Astrocyte of the cerebellum (primary cell): ENCODE results near the gene SFXN1.

Source experiments
- DNase-seq: peaks from one replicate; pipeline ENCODE4 v3.0.0-alpha.2; 2011; ENCODE audit warnings: low read depth
- H3K4me3 ChIP-seq: 2 replicates; pipeline ENCODE4 v1.5.1; 2011; ENCODE audit warnings: mild to moderate bottlenecking, low read depth, low read length, moderate library complexity
- in situ Hi-C: cut with HindIII; loops from 2 replicates; pipeline ENCODE4 v1.10.0; 2017; ENCODE audit warnings: low sequenced_read_pairs
- TF ChIP-seq, protein P1 (sequence below): IDR thresholded peaks from 2 replicates; pipeline ENCODE4 v1.5.1; 2012; ENCODE audit warnings: low read length, low read depth, moderate library complexity, mild to moderate bottlenecking; ENCODE audit errors: missing control alignments

Gene SFXN1, protein sequence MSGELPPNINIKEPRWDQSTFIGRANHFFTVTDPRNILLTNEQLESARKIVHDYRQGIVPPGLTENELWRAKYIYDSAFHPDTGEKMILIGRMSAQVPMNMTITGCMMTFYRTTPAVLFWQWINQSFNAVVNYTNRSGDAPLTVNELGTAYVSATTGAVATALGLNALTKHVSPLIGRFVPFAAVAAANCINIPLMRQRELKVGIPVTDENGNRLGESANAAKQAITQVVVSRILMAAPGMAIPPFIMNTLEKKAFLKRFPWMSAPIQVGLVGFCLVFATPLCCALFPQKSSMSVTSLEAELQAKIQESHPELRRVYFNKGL

DNA sequence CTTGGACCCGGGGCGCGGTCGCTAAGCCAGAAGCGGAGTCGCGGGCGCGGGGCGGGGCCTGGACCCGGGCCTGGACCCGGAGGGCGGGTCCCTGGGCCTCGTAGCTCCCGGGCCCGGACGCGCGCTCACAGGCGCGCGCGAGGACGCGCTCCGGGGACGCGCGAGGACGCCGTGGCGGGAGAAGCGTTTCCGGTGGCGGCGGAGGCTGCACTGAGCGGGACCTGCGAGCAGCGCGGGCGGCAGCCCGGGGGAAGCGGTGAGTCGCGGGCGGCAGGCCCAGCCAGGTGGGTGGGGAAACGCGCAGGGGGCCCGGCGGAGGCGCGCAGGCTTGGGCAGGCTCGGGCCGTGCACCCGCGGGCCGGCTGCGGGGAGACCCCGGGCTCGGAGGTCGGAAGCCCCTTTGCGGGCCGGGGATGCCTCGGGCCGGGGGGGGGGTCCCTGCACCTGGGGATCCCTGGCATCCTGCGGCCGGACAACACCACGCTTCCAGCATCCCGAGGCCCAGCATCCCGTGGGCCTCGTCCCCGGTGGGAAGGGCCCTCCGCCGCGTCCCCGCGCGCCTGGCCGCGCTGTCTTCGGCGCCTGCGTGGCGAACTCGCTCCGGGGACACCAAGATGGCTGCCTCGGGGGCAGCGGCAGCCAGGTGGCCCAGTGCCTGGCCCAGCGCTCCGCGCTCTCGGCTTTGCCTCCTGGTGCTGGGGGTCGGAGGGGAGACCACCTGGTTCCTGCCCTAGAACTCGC, at the start of gene SFXN1:
Gene SFXN1, plus strand, starts transcription at position 177 of the 741 bp plus-strand sequence. CDS start 13,544 bp downstream, outside the sequence.
- in situ Hi-C loops: no loop called here
- peak; percentile 23 for DNase-seq
- peak within 1 kb of the TSS; percentile 80 for H3K4me3 ChIP-seq
- TF ChIP-seq, protein P1, sequence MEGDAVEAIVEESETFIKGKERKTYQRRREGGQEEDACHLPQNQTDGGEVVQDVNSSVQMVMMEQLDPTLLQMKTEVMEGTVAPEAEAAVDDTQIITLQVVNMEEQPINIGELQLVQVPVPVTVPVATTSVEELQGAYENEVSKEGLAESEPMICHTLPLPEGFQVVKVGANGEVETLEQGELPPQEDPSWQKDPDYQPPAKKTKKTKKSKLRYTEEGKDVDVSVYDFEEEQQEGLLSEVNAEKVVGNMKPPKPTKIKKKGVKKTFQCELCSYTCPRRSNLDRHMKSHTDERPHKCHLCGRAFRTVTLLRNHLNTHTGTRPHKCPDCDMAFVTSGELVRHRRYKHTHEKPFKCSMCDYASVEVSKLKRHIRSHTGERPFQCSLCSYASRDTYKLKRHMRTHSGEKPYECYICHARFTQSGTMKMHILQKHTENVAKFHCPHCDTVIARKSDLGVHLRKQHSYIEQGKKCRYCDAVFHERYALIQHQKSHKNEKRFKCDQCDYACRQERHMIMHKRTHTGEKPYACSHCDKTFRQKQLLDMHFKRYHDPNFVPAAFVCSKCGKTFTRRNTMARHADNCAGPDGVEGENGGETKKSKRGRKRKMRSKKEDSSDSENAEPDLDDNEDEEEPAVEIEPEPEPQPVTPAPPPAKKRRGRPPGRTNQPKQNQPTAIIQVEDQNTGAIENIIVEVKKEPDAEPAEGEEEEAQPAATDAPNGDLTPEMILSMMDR: no peak

DNA sequence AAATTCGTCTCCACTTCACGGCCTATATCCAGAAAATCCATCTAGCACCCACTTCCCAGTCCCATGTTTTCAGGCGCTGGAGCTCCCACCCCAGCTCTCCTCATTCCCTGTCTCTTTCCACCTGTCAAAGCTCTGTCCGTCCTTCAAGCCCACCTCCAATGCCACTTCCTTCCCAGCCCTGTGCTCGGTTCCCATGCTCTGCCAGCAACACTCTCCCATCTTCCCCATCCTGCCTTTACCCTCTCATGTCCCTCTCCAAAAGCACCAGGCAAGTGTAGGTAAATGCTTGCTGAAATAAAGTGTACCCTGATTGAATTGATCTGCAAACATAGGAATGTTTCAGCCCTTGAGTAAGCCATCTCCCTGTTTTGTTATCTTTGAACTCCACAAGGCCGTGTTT, 43.6 kb upstream of the SFXN1 start:
- no peak overlapping the region for H3K4me3 ChIP-seq
- TF ChIP-seq, protein P1: no peak
- in situ Hi-C loops: loop anchor here (25.0 kb wide), 1 partner anchor 497 kb away; no protein-coding TSS in a partner anchor
- DNase-seq: no peak

DNA sequence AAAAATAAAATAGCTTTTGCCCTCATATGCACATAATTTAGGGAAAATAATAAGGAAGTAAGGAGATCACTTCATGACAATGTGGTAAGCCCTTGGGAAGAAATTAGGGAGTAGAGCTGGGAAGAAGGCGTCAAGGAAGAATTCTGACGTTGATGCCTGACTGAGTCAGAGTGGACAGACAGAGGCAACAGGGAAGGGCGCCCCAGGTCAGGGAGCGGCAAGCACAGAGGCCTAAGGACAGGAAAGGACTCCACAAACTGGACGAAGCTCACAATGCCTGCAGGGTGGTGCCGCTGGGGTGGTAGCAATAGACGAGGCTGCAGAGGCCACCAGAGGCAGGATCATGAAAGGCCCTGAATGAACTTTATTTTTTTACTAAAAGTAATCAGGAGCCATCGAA, 42.0 kb upstream of the SFXN1 start:
- no peak overlapping the region for H3K4me3 ChIP-seq
- no peak for DNase-seq
- TF ChIP-seq, protein P1: no peak
- in situ Hi-C loops: loop anchor here (25.0 kb wide), 1 partner anchor 499 kb away; no protein-coding TSS in a partner anchor

DNA sequence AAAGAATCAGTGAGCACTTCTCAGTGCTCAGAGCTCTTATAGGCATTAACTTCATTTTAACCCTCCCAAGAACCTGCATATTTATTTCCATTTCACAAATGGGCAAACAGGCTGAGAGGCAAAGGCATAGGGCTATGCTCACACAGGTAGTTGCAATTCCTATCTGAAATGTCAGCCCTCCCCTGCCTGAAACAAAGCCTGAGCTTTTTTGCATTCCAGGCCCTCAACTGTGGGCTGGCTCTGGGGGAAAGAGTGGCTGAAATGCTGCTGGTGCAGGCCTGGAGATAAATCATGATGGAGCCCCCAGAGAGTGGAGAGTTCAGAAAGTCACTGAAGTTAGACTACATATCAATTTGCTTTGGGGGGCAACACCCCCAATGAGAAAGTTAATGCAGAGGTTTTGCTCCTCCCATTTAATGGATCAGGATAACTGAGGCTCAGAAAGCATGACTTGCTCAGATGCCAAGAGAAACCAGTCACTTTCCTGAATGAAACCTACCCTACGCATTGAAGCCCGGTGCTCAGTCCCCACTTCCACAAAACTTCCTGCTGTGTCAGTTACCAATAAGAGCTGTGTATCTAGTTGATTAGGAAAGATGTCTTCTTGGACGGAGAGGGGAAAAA, 40.0 kb upstream of the SFXN1 start:
- DNase-seq: no peak
- TF ChIP-seq, protein P1: no peak
- in situ Hi-C loops: loop anchor here (25.0 kb wide), 1 partner anchor 501 kb away; no protein-coding TSS in a partner anchor
- no peak overlapping the region for H3K4me3 ChIP-seq

DNA sequence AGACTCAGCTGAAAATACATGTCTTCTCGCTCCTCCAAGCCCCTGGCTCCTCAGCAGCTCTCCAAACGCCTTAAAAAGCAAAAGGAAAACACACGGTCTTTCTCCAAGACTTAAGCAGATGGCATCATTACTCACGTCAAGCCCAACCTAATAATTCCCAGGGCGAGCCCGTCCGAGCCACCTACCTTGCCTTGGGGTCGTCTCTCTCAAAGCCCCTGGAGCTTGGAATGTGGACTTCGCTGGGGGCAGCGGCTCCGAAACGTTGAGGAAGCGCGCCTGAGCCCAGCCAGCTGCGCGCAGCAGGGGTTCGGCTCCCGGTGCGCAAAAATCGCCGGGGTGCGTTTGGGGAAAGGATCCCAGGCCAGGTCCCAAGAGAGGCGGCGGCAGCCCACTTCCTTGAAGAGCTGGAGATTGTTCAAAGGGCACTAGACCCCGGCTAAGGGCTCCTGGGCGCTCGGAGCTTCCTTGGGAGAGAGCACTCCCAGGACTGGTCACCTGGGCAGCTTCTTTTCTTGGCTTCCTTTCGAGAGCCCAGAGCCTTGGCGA, 34.8 kb upstream of the SFXN1 start:
- H3K4me3 ChIP-seq: peak overlapping the region; percentile 40
- in situ Hi-C loops: loop anchor here (25.0 kb wide), 1 partner anchor 506 kb away; no protein-coding TSS in a partner anchor

More for the DNA sequence above, 34.8 kb upstream of the SFXN1 start:
- DNase-seq: no peak
- TF ChIP-seq, protein P1: no peak
